VCaP (cell line): ENCODE results near the gene HOXA11.

Source experiments
- H3K27ac ChIP-seq: fragments of 450-650 bp; 2 replicates; pipeline ENCODE4 v1.5.1; 2017
- CTCF ChIP-seq: fragments of 450-650 bp; conservative IDR thresholded peaks from 2 replicates; pipeline ENCODE4 v1.5.1; 2017; ENCODE audit warnings: mild to moderate bottlenecking, moderate library complexity

Gene HOXA11

GRCh38 chr7:27200761-27201579 lies 15.9 kb upstream of the HOXA11 start:
- TF ChIP-seq CTCF, result no peak
- peak overlapping the region; percentile 98 for H3K27ac ChIP-seq

GRCh38 chr7:27199849-27200760 lies 15.1 kb upstream of the HOXA11 start, which contains the start of gene HOXA13:
HOXA13 (minus strand) TSS chr7:27200091; CDS start chr7:27200077, 14 bp downstream.
- peak within 1 kb of the TSS; percentile 98 for H3K27ac ChIP-seq
- no peak for TF ChIP-seq CTCF

GRCh38 chr7:27198871-27199801 lies 14.1 kb upstream of the HOXA11 start:
- no peak for TF ChIP-seq CTCF
- peak overlapping the region; percentile 98 for H3K27ac ChIP-seq

GRCh38 chr7:27198138-27198841 lies 13.3 kb upstream of the HOXA11 start:
- H3K27ac ChIP-seq, result peak overlapping the region; percentile 98
- TF ChIP-seq CTCF, result no peak

GRCh38 chr7:27197137-27198042 lies 12.4 kb upstream of the HOXA11 start:
- TF ChIP-seq CTCF, result no peak
- H3K27ac ChIP-seq, result peak overlapping the region; percentile 98

GRCh38 chr7:27196287-27196767 lies 11.3 kb upstream of the HOXA11 start:
- peak; percentile 80 for TF ChIP-seq CTCF
- peak overlapping the region; percentile 98 for H3K27ac ChIP-seq
